Activated CD4-positive, CD25-positive, alpha-beta regulatory T cell (primary cell): ENCODE measurements around the gene BLTP3A.
"Not testable (repeated sequence)": the region's sequence is repeated elsewhere in the genome, so short reads cannot be mapped to it uniquely, and the experiment has no call there.

ENCODE experiments used
- DNase-seq, 4 experiments: peaks; one replicate each; lab custom pipeline; 2025; lab: John Stamatoyannopoulos, UW

The BLTP3A gene

GRCh38 chr6:34791164-34791700 is 651 bp upstream of the BLTP3A start:
- peak in 2 of 4 experiments; percentile 14 to 23 for DNase-seq

GRCh38 chr6:34792605-34793500 is 970 bp downstream of the BLTP3A start:
- no peak for DNase-seq

GRCh38 chr6:34793877-34794276 is 2.0 kb downstream of the BLTP3A start:
- no peak for DNase-seq

- no peak for DNase-seq
These were observed 4.0 kb downstream of the BLTP3A start for GRCh38 chr6:34795836-34796425.

- no peak for DNase-seq
These were observed 6.2 kb downstream of the BLTP3A start for GRCh38 chr6:34798057-34798456.

GRCh38 chr6:34799547-34799946 is 7.7 kb downstream of the BLTP3A start:
- no peak for DNase-seq

- DNase-seq: no peak
These were observed 12.7 kb downstream of the BLTP3A start for GRCh38 chr6:34804543-34804942.

GRCh38 chr6:34805074-34805473 is 13.2 kb downstream of the BLTP3A start:
- DNase-seq: not testable (repeated sequence)

GRCh38 chr6:34806738-34807453 is 15.0 kb downstream of the BLTP3A start:
- DNase-seq: no peak

- DNase-seq: not testable (repeated sequence)
These were observed 16.6 kb downstream of the BLTP3A start for GRCh38 chr6:34808473-34808872.

- DNase-seq: not testable (repeated sequence)
These were observed 17.5 kb downstream of the BLTP3A start for GRCh38 chr6:34809419-34809818.

- no peak for DNase-seq
These were observed 18.4 kb downstream of the BLTP3A start for GRCh38 chr6:34810017-34810882.

GRCh38 chr6:34810936-34811632 is 19.2 kb downstream of the BLTP3A start:
- no peak for DNase-seq

GRCh38 chr6:34813028-34813713 is 21.3 kb downstream of the BLTP3A start:
- no peak for DNase-seq

GRCh38 chr6:34816635-34817301 is 24.9 kb downstream of the BLTP3A start:
- no peak for DNase-seq

GRCh38 chr6:34817446-34817845 is 25.6 kb downstream of the BLTP3A start:
- DNase-seq: no peak

- DNase-seq: not testable (repeated sequence)
These were observed 27.1 kb downstream of the BLTP3A start for GRCh38 chr6:34818872-34819570.

- DNase-seq: no peak
These were observed 27.9 kb downstream of the BLTP3A start for GRCh38 chr6:34819571-34820480.
